Right forelimb (tissue), 1 donor: ENCODE measurements around the gene DTX3L.
A peak's percentile ranks its signal among the peaks of the same experiment; 100 is the strongest.
"Not testable (repeated sequence)": the region's sequence is repeated elsewhere in the genome, so short reads cannot be mapped to it uniquely, and the experiment has no call there.

Experiments
- DNase-seq: peaks from one replicate; pipeline ENCODE4 v3.0.0-alpha.2; 2018

DTX3L gene

GRCh38 chr3:122562923-122563716 lies 1.0 kb upstream of the DTX3L start:
- DNase-seq = no peak

DNA sequence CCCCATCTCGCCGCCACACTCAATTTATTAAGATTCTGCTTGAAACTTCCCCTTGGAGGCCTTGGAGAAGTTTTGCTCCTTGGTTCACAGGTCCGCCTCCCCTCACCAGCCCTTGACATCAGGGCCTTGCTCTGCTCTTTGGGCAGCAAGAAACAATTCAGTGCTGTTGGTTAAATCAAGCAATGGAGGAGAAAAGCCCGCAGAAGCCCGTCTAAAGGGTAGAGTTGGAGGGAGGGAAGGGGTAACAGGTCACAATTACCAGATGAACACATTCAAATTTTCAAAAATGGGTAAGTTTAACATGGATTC lies 467 bp upstream of the DTX3L start:
- peak; percentile 54 for DNase-seq

GRCh38 chr3:122568131-122568530 lies 4.0 kb downstream of the DTX3L start:
- DNase-seq = not testable (repeated sequence)

GRCh38 chr3:122568755-122569154 lies 4.6 kb downstream of the DTX3L start:
- no peak for DNase-seq

DNA sequence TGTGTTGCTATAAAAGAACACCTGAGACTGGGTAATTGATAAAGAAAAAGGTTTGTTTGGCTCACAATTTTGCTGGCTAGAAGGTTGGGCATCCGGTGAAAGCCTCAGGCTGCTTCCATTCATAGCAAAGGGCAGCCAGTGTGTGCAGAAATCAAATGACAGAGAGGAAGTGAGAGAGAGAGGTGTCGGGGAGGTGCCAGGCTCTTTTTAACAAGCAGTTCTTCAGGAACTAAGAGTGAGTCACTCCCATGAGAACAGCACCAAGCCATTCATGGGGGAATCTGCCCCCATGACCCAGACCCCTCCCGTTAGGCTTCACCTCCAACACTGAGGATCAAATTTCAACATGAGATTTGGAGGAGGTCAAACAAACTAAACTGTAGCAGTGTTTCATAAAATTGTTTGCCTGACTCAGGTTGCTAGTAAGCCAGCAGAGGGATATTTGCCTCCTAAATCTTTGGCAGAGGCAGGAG lies 8.8 kb downstream of the DTX3L start:
- no peak for DNase-seq

GRCh38 chr3:122576174-122576940 lies 12.2 kb downstream of the DTX3L start:
- DNase-seq = no peak

DNA sequence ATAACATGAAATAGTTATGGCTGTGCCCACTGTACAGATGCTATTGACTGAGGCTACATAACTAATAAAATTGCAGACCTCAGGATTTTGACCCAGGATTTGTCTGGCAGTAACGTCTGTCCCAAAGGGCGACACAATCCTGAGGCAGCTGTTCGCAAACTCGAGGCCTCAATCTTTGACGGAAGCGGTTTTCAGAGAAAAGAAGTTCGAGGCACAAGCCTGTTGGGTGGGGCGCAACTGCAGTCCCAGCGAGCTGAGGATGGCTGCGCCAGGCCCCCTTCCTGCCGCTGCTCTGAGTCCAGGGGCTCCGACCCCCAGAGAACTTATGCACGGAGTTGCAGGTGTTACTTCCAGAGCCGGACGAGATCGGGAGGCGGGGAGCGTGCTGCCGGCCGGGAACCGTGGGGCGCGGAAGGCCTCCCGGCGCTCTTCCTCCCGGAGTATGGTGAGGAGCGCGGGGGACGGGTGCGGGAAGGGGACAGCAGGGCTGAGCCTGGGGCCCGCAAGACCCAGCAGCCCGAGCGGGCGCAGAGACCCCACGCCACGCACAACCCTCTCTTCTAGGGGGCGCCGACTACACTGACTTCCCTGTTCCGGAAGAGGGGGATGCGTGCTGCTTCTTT lies 13.4 kb downstream of the DTX3L start, which contains the start of gene PARP15:
Gene PARP15, plus strand, starts transcription at position 242 of the 623 bp plus-strand sequence. Its CDS starts 18 bp downstream, at position 260.
- peak; percentile 46 for DNase-seq

DNA sequence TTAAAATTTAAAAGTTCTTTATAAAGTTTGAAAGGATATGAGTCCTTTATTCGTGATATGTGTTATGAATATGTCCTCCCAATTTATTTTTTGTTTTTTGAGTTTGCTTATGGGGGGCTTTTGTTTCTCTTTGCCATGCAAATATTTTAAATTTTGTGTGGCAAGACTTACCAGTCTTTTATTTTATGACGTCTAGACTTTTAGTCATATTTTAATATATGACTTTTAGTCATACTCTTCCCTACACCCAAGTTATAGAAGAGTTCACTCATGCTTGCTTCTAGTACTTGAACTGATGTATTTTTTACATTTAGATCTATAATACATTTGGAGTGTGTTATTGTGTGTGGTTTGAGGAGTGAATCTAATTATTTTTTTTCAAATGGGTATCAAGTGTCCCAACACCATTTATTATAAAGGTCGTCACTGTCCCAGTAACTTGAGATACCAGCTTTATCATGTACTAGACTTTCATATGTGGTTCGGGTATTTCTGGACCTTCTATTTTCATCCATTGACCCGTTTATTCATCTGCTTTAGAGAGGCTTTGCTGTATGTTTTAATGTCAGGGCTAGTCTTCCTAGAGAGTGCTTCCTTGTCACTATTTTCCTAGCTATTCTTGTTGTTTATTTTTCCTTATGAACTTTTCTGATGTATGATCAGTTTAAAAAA lies 14.1 kb downstream of the DTX3L start:
- DNase-seq = no peak

- no peak for DNase-seq
Measured at GRCh38 chr3:122580470-122580869, 16.3 kb downstream of the DTX3L start.

DNA sequence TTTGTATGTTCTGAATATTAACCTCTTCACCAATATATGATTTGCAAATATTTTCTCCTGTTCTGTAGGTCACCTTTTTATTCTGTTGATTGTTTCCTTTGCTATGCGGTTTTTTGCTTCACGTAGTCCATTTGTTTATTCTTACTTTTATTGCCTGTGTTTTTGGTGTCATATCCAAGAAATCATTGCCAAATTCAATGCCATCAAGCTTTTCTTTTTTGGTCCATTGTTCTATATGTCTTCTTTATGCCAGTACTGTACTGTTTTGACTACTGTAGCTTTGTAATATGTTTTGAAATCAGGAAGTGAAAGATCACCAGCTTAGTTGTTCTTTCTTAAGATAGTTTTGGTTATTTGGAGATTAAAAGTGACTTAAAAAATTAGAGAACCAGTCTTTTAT lies 17.5 kb downstream of the DTX3L start:
- no peak for DNase-seq

DNA sequence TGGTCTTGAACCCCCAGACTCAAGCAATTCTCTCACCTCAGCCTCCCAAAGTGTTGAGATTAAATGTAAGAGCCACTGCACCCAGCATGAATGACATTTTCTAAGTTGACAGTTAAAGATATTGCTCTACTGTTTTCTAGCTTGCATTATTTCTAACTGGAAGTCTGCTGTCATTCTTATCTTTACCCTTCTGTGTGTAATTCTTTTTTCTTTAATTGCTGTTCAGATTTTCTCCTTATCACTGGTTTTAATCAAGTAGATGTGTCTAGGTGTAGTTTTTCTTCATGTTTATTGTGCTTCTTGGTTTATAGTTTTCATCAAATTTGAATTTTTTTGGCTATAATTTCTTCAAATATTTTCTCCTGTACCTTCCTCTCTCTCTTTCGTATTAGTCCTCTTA lies 18.3 kb downstream of the DTX3L start:
- DNase-seq = no peak

- no peak for DNase-seq
Measured at GRCh38 chr3:122586098-122586497, 22.0 kb downstream of the DTX3L start.

- DNase-seq = no peak
Measured at GRCh38 chr3:122586773-122587485, 22.8 kb downstream of the DTX3L start.

GRCh38 chr3:122587572-122587971 lies 23.4 kb downstream of the DTX3L start:
- no peak for DNase-seq

GRCh38 chr3:122589297-122589696 lies 25.2 kb downstream of the DTX3L start:
- DNase-seq = no peak

- no peak for DNase-seq
Measured at GRCh38 chr3:122590610-122591009, 26.5 kb downstream of the DTX3L start.

- DNase-seq = no peak
Measured at GRCh38 chr3:122594025-122594424, 29.9 kb downstream of the DTX3L start.

DNA sequence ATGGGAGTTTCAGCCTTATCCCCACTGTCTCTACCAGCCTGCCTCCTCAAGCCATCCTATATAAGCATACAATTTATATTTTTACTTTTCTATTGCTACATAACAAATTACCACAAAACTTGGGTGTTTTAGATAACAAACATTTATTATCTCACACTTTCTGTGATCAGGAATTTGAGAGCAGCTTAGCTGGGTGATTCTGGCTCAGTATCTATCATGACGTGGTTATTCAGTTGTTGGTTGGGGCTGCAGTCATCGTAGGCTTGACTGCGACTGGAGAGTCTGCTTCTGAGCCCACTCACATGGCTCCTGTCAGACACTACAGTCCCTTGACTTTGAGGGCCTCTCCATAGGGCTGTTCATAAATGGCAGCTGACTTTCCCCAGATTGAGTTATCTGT lies 34.0 kb downstream of the DTX3L start:
- DNase-seq = no peak

DNA sequence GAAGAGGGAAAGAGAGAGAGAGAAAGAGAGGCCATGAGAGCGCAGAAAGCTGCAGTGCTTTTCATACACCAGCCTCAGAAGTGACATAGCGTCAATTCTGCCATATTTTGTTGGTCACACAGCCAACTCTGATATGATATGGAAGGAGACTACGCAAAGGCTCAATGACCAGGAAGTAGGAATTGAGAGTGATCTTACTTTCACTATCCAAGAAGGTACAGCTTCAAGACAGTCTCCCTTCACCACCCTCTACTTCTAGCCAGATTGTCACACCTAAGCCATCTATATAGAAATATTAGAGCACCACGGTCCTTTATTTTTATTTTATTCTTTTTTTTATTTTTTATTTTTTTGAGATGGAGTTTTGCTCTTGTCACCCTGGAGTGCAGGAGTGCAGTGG lies 34.4 kb downstream of the DTX3L start:
- no peak for DNase-seq

- no peak for DNase-seq
Measured at GRCh38 chr3:122602011-122602710, 38.0 kb downstream of the DTX3L start.

DNA sequence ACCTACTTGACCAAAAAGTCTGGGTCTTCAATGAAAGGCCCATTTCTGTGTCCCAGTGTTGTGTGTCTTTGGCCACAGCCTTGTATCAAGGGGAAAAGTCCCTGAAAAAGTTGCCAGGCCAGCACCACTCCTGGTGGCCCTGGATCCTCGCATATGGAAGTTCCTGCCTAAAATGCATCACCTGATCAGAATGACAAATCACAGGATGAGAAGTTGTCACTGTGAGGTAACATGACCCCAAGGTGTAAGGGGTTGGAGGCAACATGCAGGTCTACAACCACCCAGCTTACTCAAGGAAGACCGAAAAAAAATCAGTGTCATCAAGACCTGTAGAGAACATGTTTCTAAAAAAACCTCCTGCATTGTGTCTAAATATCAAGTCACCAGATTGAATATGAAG lies 38.9 kb downstream of the DTX3L start:
- no peak for DNase-seq

GRCh38 chr3:122606330-122606729 lies 42.2 kb downstream of the DTX3L start:
- DNase-seq = no peak
